SK-N-SH (cell line): ENCODE measurements around the gene LIN9. TPM values are rescaled to one million over a fixed set of nuclear protein-coding genes. Genes with fewer than 3 reads are reported as not detected.

Experiments
- CTCF ChIA-PET: fragments of 300-600, 350-600 bp; formaldehyde crosslinking; extraction: SDS; loops from one replicate; lab custom pipeline; 2021; lab: Yijun Ruan, JAX
- POLR2A ChIA-PET: fragments of 350-600 bp; sonication (Branson Sonifier 250); formaldehyde crosslinking; extraction: SDS; loops from one replicate; lab custom pipeline; 2020; ENCODE audit warnings: antibody characterized with exemption, inconsistent platforms; lab: Yijun Ruan, JAX
- DNase-seq: peaks from one replicate; pipeline ENCODE4 v3.0.0; 2012
- H2AFZ ChIP-seq: fragments of 200-600 bp; sonication (generic); 2 replicates; pipeline ENCODE4 v1.8.1; 2016; ENCODE audit warnings: antibody characterized with exemption, mild to moderate bottlenecking, low read depth
- H3F3A ChIP-seq: fragments of 200-600 bp; sonication (generic); replicated peaks from 2 replicates; pipeline ENCODE3; 2016; ENCODE audit warnings: antibody characterized with exemption, mild to moderate bottlenecking; ENCODE audit not compliant: insufficient read depth
- H3K27ac ChIP-seq, 2 experiments: fragments of 200-500 bp in 1 of 2; fragments of 200-600 bp in 1 of 2; sonication (Bioruptor generic) in 1 of 2; sonication (generic), shearing (Covaris generic) in 1 of 2; 2 replicates each; pipeline versions ENCODE4 v1.5.1 to v1.6.1; 2014 to 2016; ENCODE audit warnings: low read depth in 2 of 2, inconsistent platforms in 1 of 2, low read length in 1 of 2, mild to moderate bottlenecking in 1 of 2, mixed read lengths in 1 of 2
- H3K27me3 ChIP-seq: fragments of 200-600 bp; sonication (generic), shearing (Covaris generic); 2 replicates; pipeline ENCODE4 v1.6.1; 2016; ENCODE audit warnings: mixed run types; ENCODE audit not compliant: insufficient read depth
- H3K36me3 ChIP-seq, 2 experiments: fragments of 200-500 bp in 1 of 2; fragments of 200-600 bp in 1 of 2; sonication (Bioruptor generic) in 1 of 2; sonication (generic) in 1 of 2; replicated peaks in 1 of 2; 2 replicates each; pipeline versions ENCODE3 to v1.5.1; 2014 to 2016; ENCODE audit warnings: low read length in 1 of 2, mild to moderate bottlenecking in 1 of 2; ENCODE audit not compliant: insufficient read depth in 2 of 2, control insufficient read depth in 1 of 2
- H3K4me1 ChIP-seq, 2 experiments: fragments of 200-500 bp in 1 of 2; fragments of 200-600 bp in 1 of 2; sonication (Bioruptor generic) in 1 of 2; sonication (generic), shearing (Covaris generic) in 1 of 2; 2 replicates each; pipeline versions ENCODE4 v1.5.1 to v1.6.1; 2014 to 2016; ENCODE audit warnings: low read depth in 1 of 2, low read length in 1 of 2, mixed run types in 1 of 2; ENCODE audit not compliant: insufficient read depth in 2 of 2, control insufficient read depth in 1 of 2
- H3K4me2 ChIP-seq: fragments of 200-600 bp; sonication (generic), shearing (Covaris generic); 2 replicates; pipeline ENCODE4 v1.6.1; 2017; ENCODE audit warnings: mixed run types
- H3K4me3 ChIP-seq, 2 experiments: fragments of 200-500 bp in 1 of 2; fragments of 200-600 bp in 1 of 2; sonication (Bioruptor generic) in 1 of 2; sonication (generic), shearing (Covaris generic) in 1 of 2; 2 replicates each; pipeline versions ENCODE4 v1.5.1 to v1.8.1; 2014 to 2016; ENCODE audit warnings: low read depth in 2 of 2, inconsistent platforms in 1 of 2, low read length in 1 of 2, mild to moderate bottlenecking in 1 of 2, mixed read lengths in 1 of 2, moderate library complexity in 1 of 2
- H3K79me2 ChIP-seq: fragments of 200-600 bp; sonication (generic); 2 replicates; pipeline ENCODE4 v1.8.1; 2017; ENCODE audit warnings: mild to moderate bottlenecking; ENCODE audit not compliant: insufficient read depth
- H3K9ac ChIP-seq: fragments of 200-600 bp; sonication (generic); 2 replicates; pipeline ENCODE4 v1.6.1; 2017; ENCODE audit warnings: mixed run types
- H3K9me2 ChIP-seq: fragments of 200-600 bp; sonication (generic); 2 replicates; pipeline ENCODE4 v1.6.1; 2017; ENCODE audit warnings: mixed run types
- H3K9me3 ChIP-seq: fragments of 200-600 bp; sonication (generic); 2 replicates; pipeline ENCODE4 v1.6.1; 2017; ENCODE audit warnings: mixed run types, mild to moderate bottlenecking, moderate library complexity
- H4K20me1 ChIP-seq: fragments of 200-600 bp; sonication (generic); 2 replicates; pipeline ENCODE4 v1.6.1; 2017; ENCODE audit warnings: mild to moderate bottlenecking, mixed run types; ENCODE audit not compliant: insufficient read depth
- ELF1 ChIP-seq: IDR thresholded peaks from 2 replicates; pipeline ENCODE4 v1.4.0; 2012
- EP300 ChIP-seq, 2 experiments: IDR thresholded peaks; 2 replicates each; pipeline versions ENCODE4 v1.4.0 to v1.6.1; 2012; ENCODE audit warnings: borderline replicate concordance in 1 of 2, low read depth in 1 of 2, low read length in 1 of 2
- EZH2phosphoT487 ChIP-seq: fragments of 200-600 bp; sonication (generic); IDR thresholded peaks from 2 replicates; pipeline ENCODE4 v1.6.1; 2017; ENCODE audit warnings: low read depth, mixed run types, mild to moderate bottlenecking, antibody characterized with exemption, moderate library complexity, borderline replicate concordance
- FOXJ3 ChIP-seq: sonication (generic); formaldehyde crosslinking; IDR thresholded peaks from 2 replicates; pipeline ENCODE4 v1.5.1; 2020; ENCODE audit warnings: mild to moderate bottlenecking, missing genetic modification reagents
- FOXM1 ChIP-seq: IDR thresholded peaks from 2 replicates; pipeline ENCODE4 v1.4.0; 2012; ENCODE audit warnings: low read depth, mild to moderate bottlenecking
- IRF3 ChIP-seq: fragments of 150-350 bp; IDR thresholded peaks from 2 replicates; pipeline ENCODE4 v1.6.1; 2016; ENCODE audit warnings: mild to moderate bottlenecking, low read depth, low read length
- NFIC ChIP-seq: IDR thresholded peaks from 2 replicates; pipeline ENCODE4 v1.4.0; 2012; ENCODE audit warnings: borderline replicate concordance
- PBX3 ChIP-seq: IDR thresholded peaks from 2 replicates; pipeline ENCODE4; 2012
- RAD21 ChIP-seq: IDR thresholded peaks from 2 replicates; pipeline ENCODE4 v1.6.1; 2012; ENCODE audit warnings: mild to moderate bottlenecking, low read length
- RFX5 ChIP-seq: IDR thresholded peaks from 2 replicates; pipeline ENCODE4 v1.6.1; 2012; ENCODE audit warnings: mild to moderate bottlenecking, improper control_type of control experiment, low read length
- SIN3A ChIP-seq: IDR thresholded peaks from 2 replicates; pipeline ENCODE4 v1.6.1; 2012; ENCODE audit warnings: low read depth, mild to moderate bottlenecking, low read length, moderate library complexity, borderline replicate concordance
- SMC3 ChIP-seq: IDR thresholded peaks from 2 replicates; pipeline ENCODE4 v1.6.1; 2012; ENCODE audit warnings: low read depth, low read length, improper control_type of control experiment
- TEAD4 ChIP-seq: IDR thresholded peaks from 2 replicates; pipeline ENCODE4 v1.4.0; 2012; ENCODE audit warnings: mild to moderate bottlenecking, borderline replicate concordance; ENCODE audit not compliant: insufficient read depth
- WGBS: methylation state at CpG from one replicate; pipeline ENCODE4 v1.1.6; 2017; ENCODE audit warnings: low lambda C conversion rate; 5-methylcytosine and 5-hydroxymethylcytosine counted together
- polyA plus RNA-seq, 3 experiments: library from polyadenylated mRNA; depleted of rRNA; stranded (reverse); fragments of >200 nt; gene quantifications; 2 replicates each; pipeline ENCODE4 v1.2.3, GENCODE V29; 2012
- TF ChIP-seq, protein P1 (sequence below): IDR thresholded peaks from 2 replicates; pipeline ENCODE4 v1.4.0; 2012; ENCODE audit warnings: low read depth, borderline replicate concordance

LIN9 gene
- polyA plus RNA-seq, 1 of the 3 experiments (the other 2 are of a cell fraction), result 1.7 TPM

GRCh38 chr1:226311376-226311775, 2.4 kb upstream of the LIN9 start (continued):
- TF ChIP-seq PBX3, result no peak
- TF ChIP-seq SIN3A, result no peak
- no peak for TF ChIP-seq SMC3
- no peak for TF ChIP-seq EZH2phosphoT487
- TF ChIP-seq NFIC, result no peak
- no peak for TF ChIP-seq ELF1

DNA sequence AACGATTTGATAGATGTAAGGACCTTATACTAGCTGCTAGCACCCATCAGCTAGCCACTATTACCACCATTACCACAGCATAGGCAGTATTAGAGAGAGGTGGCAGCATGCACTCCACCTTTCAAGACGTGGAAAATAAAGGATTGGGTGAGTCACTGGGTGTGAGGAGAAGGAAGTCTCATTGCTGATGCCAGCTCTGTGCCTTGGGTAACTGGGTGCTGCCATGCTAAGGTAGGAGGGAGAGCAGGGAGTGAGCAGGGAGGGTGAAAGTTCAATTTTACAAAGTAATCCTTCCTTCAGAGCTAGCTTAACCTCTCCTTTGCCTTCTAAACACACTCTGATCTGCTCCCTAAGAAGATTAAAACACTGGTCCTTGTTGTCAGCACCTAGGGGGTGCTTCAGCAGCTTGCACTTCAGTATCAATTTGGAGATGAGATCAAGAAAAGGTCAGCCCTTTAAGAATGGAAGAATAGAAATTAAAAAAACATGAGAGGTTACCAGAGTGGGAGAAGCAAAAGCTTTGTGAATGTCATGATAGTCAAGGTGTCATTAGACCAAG, 1.8 kb upstream of the LIN9 start:
- Histone ChIP-seq H3F3A (peaks cover 3% of the 10 kb centered on the region), H4K20me1 (no peaks in the 10 kb centered on the region), H3K36me3 (no peaks in the 10 kb centered on the region), H3K79me2 (peaks cover 29% of the 10 kb centered on the region), H3K27ac (no peak overlapping the region), H3K9ac (no peak overlapping the region)
- no peak for TF ChIP-seq FOXJ3 (CRISPR knock-in tag)
- no peak for TF ChIP-seq RAD21
- no peak for TF ChIP-seq IRF3
- TF ChIP-seq FOXM1, result no peak
- TF ChIP-seq, protein P1, sequence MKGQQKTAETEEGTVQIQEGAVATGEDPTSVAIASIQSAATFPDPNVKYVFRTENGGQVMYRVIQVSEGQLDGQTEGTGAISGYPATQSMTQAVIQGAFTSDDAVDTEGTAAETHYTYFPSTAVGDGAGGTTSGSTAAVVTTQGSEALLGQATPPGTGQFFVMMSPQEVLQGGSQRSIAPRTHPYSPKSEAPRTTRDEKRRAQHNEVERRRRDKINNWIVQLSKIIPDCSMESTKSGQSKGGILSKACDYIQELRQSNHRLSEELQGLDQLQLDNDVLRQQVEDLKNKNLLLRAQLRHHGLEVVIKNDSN, result no peak
- TF ChIP-seq EP300 (IDR thresholded peaks at IDR 0.05; ENCODE audit: borderline replicate concordance in 1 of 2, low read depth in 1 of 2, low read length in 1 of 2), result no peak
- TF ChIP-seq SIN3A, result no peak
- TF ChIP-seq TEAD4, result no peak
- no peak for TF ChIP-seq RFX5
- TF ChIP-seq, all 33 proteins: peak for 0
- Histone ChIP-seq H3K9me3 (no peaks in the 10 kb centered on the region), H3K4me1 (peaks cover 0 to 8% of the 10 kb centered on the region in 2 experiments; a peak in 3 of 4 replicates), H3K4me2 (no peak overlapping the region), H3K27me3 (no peaks in the 10 kb centered on the region), H2AFZ (no peak overlapping the region; the same call in 1 of the 2 replicates), H3K4me3 (no peak overlapping the region), H3K9me2 (no peaks in the 10 kb centered on the region)
- ChIA-PET CTCF (interaction anchor here (0.8 to 4.0 kb wide), 5 partner anchors 11 to 246 kb away, joined by 3 to 22 read pairs (median 5); no protein-coding TSS in a partner anchor), POLR2A (no interaction called here)
- DNase-seq, result no peak
- 86% methylated on average over 2 of the region's 2 CpGs for WGBS
